T-cell (primary cell): ENCODE data around the gene CPO. TPM values are rescaled to one million over a fixed set of nuclear protein-coding genes. Genes with fewer than 3 reads are reported as not detected.

Experiments
- ATAC-seq, 4 experiments: fragments of 200-7000 bp in 3 of 4; fragments of 150-1000 bp in 1 of 4; cut with Tn5 transposase; replicated peaks in 1 of 4; 1 replicate in 3 of 4; 2 replicates in 1 of 4; pipeline ENCODE4 v1.10.0; 2021; ENCODE audit warnings: moderate library complexity in 3 of 4, mild to moderate bottlenecking in 2 of 4, moderate number of reproducible peaks in 1 of 4
- CTCF ChIA-PET, 2 donors: fragments of 300-600 bp; sonication (Branson Sonifier 250); formaldehyde crosslinking; loops; one replicate each; lab custom pipeline; 2022; ENCODE audit warnings: antibody characterized with exemption in 2 of 2; lab: Charles Lee
- POLR2A ChIA-PET, 2 donors: fragments of 300-600 bp; sonication (Branson Sonifier 250); formaldehyde crosslinking; loops; one replicate each; lab custom pipeline; 2022; ENCODE audit warnings: antibody characterized with exemption in 2 of 2; lab: Charles Lee
- DNase-seq, 35 experiments: peaks; one replicate each; pipeline versions ENCODE4 v3.0.0 to v3.0.0-alpha.2; 2013 to 2023
- H3K27ac ChIP-seq: one replicate; pipeline ENCODE4 v1.5.1; 2013; ENCODE audit warnings: low read length
- H3K27me3 ChIP-seq, 2 experiments: replicated peaks in 1 of 2; 1 replicate in 1 of 2; 2 replicates in 1 of 2; pipeline versions ENCODE4 v1.6.1 to v1.7.0; 2013; ENCODE audit warnings: low read length in 1 of 2, mixed read lengths in 1 of 2; ENCODE audit not compliant: control insufficient read depth in 2 of 2, insufficient read depth in 2 of 2; ENCODE audit errors: extremely low read depth in 1 of 2
- H3K36me3 ChIP-seq, 2 donors: 1 replicate in 1 of 2; 2 replicates in 1 of 2; pipeline versions ENCODE4 v1.6.1 to v1.7.0; 2013; ENCODE audit warnings: low read length in 1 of 2; ENCODE audit not compliant: control insufficient read depth in 2 of 2, insufficient read depth in 1 of 2; ENCODE audit errors: extremely low read depth in 1 of 2
- H3K4me1 ChIP-seq, 2 experiments: 1 replicate in 1 of 2; 2 replicates in 1 of 2; pipeline versions ENCODE4 v1.6.1 to v1.7.0; 2013; ENCODE audit warnings: low read length in 2 of 2, mixed read lengths in 1 of 2; ENCODE audit not compliant: insufficient read depth in 2 of 2, control insufficient read depth in 1 of 2; ENCODE audit errors: extremely low read depth in 1 of 2
- H3K4me3 ChIP-seq, 2 donors: 1 replicate in 1 of 2; 2 replicates in 1 of 2; pipeline versions ENCODE4 v1.5.1 to v1.7.0; 2013; ENCODE audit warnings: mild to moderate bottlenecking in 2 of 2, low read length in 1 of 2, moderate library complexity in 1 of 2; ENCODE audit not compliant: control insufficient read depth in 1 of 2; ENCODE audit errors: extremely low read depth in 1 of 2
- H3K9me3 ChIP-seq: 2 replicates; pipeline ENCODE4 v1.7.0; 2013
- H3K27ac Mint-ChIP-seq, 2 donors: one replicate each; pipeline ENCODE4 v1.8.0; 2020 to 2021; ENCODE audit warnings: mild to moderate bottlenecking in 2 of 2, mixed read lengths in 2 of 2
- H3K27me3 Mint-ChIP-seq, 2 donors: one replicate each; pipeline ENCODE4 v1.8.0; 2021 to 2022; ENCODE audit warnings: mixed read lengths in 2 of 2
- H3K36me3 Mint-ChIP-seq: one replicate; pipeline ENCODE4 v1.8.0; 2021; ENCODE audit warnings: mixed read lengths
- H3K4me1 Mint-ChIP-seq, 3 donors: one replicate each; pipeline ENCODE4 v1.8.0; 2020 to 2022; ENCODE audit warnings: mixed read lengths in 3 of 3, mild to moderate bottlenecking in 1 of 3
- H3K4me3 Mint-ChIP-seq, 3 donors: one replicate each; pipeline ENCODE4 v1.8.0; 2020 to 2022; ENCODE audit warnings: mild to moderate bottlenecking in 3 of 3, mixed read lengths in 3 of 3, moderate library complexity in 3 of 3
- H3K9me3 Mint-ChIP-seq, 3 donors: one replicate each; pipeline ENCODE4 v1.8.0; 2020 to 2022; ENCODE audit warnings: mixed read lengths in 3 of 3
- WGBS: methylation state at CpG from one replicate; pipeline ENCODE4 v1.1.5; 2013; ENCODE audit warnings: missing lambda C conversion rate; ENCODE audit not compliant: insufficient coverage; 5-methylcytosine and 5-hydroxymethylcytosine counted together
- total RNA-seq, 35 experiments: library from RNA in 6 of 35; stranded (reverse) in 6 of 35; fragments of 120-200 nt in 1 of 35; gene quantifications; one replicate each; pipeline versions ENCODE4 v1.2.1 to v1.2.4 and lab custom pipeline; 2013 to 2026

The CPO gene
- total RNA-seq, 5 donors from 2014 or later (not counting 1 experiment from before 2014, with no cell fraction given): 0.30 TPM; not detected in 4

GRCh38 chr2:206984206-206984605, 44.9 kb downstream of the CPO start:
- Mint-ChIP-seq H3K27ac (no peak overlapping the region), H3K4me1 (peaks cover 10 to 12% (median 11%) of the 10 kb centered on the region in 3 donors), H3K36me3 (no peaks in the 10 kb centered on the region), H3K27me3 (no peaks in the 10 kb centered on the region), H3K9me3 (no peaks in the 10 kb centered on the region), H3K4me3 (no peak overlapping the region)
- CTCF ChIA-PET: interaction anchor here in 1 of 2 donors (1.0 to 1.9 kb wide), 2 partner anchors 40 to 489 kb away, joined by 4 read pairs; no protein-coding TSS in a partner anchor
- WGBS: 82% methylated on average over 2 of the region's 4 CpGs
- POLR2A ChIA-PET: no interaction called here
- no peaks in the 10 kb centered on the region for H3K36me3 ChIP-seq
- H3K4me1 ChIP-seq: peaks cover 2 to 15% of the 10 kb centered on the region in 2 experiments
- H3K9me3 ChIP-seq: no peaks in the 10 kb centered on the region
- DNase-seq (no peak), ATAC-seq (no peak)
- no peak overlapping the region for H3K4me3 ChIP-seq
- no peaks in the 10 kb centered on the region for H3K27me3 ChIP-seq
- H3K27ac ChIP-seq: no peak overlapping the region

GRCh38 chr2:206986943-206987342, 47.6 kb downstream of the CPO start:
- Mint-ChIP-seq H3K36me3 (no peaks in the 10 kb centered on the region), H3K27ac (no peak overlapping the region), H3K4me3 (no peak overlapping the region), H3K4me1 (peaks cover 20 to 23% (median 21%) of the 10 kb centered on the region in 3 donors), H3K27me3 (peaks cover 0 to 1% of the 10 kb centered on the region in 2 donors), H3K9me3 (no peaks in the 10 kb centered on the region)
- H3K36me3 ChIP-seq: no peaks in the 10 kb centered on the region
- DNase-seq (no peak), ATAC-seq (no peak)
- peaks cover 8 to 21% of the 10 kb centered on the region in 2 experiments for H3K4me1 ChIP-seq
- H3K27ac ChIP-seq: no peak overlapping the region
- ChIA-PET POLR2A (interaction anchor here in 1 of 2 donors (0.6 kb wide), 1 partner anchor 492 kb away, joined by 3 read pairs; no protein-coding TSS in a partner anchor), CTCF (interaction anchor here in 1 of 2 donors (0.6 kb wide), 1 partner anchor 1157 kb away, joined by 8 read pairs; no protein-coding TSS in a partner anchor)
- H3K4me3 ChIP-seq: no peak overlapping the region
- no peaks in the 10 kb centered on the region for H3K9me3 ChIP-seq
- no peaks in the 10 kb centered on the region for H3K27me3 ChIP-seq

GRCh38 chr2:206987810-206988209, 48.5 kb downstream of the CPO start:
- peaks cover 13 to 17% (median 15%) of the 10 kb centered on the region in 3 donors for H3K4me1 Mint-ChIP-seq
- ATAC-seq: no peak
- no CpG with 5 or more reads among the region's 2 CpGs for WGBS

GRCh38 chr2:206988884-206989283, 49.6 kb downstream of the CPO start:
- peaks cover 12 to 19% (median 15%) of the 10 kb centered on the region in 3 donors for H3K4me1 Mint-ChIP-seq
- H3K9me3 ChIP-seq: no peaks in the 10 kb centered on the region
- peaks cover 0 to 3% of the 10 kb centered on the region in 2 donors for H3K27me3 Mint-ChIP-seq
- H3K27me3 ChIP-seq: no peaks in the 10 kb centered on the region
- H3K4me3 Mint-ChIP-seq: peak overlapping the region in 1 of 3 donors; percentile 27
- no peaks in the 10 kb centered on the region for H3K36me3 Mint-ChIP-seq
- H3K4me3 ChIP-seq: no peak overlapping the region
- peak in 1 of 4 experiments; percentile 12 for ATAC-seq
- H3K4me1 ChIP-seq: peaks cover 8 to 19% of the 10 kb centered on the region in 2 experiments
- ChIA-PET CTCF (no interaction called here), POLR2A (no interaction called here)
- peak overlapping the region in 1 of 2 donors; percentile 71 for H3K27ac Mint-ChIP-seq
- no peaks in the 10 kb centered on the region for H3K9me3 Mint-ChIP-seq
- no peak overlapping the region for H3K27ac ChIP-seq
- WGBS: no CpG with 5 or more reads among the region's 1 CpG
- no peak for DNase-seq
- H3K36me3 ChIP-seq: no peaks in the 10 kb centered on the region

More at GRCh38 chr2:206987810-206988209, 48.5 kb downstream of the CPO start:
- ChIA-PET CTCF (interaction anchor here in 1 of 2 donors (0.6 kb wide), 1 partner anchor 221 kb away, joined by 5 read pairs; no protein-coding TSS in a partner anchor), POLR2A (no interaction called here)
- Mint-ChIP-seq H3K27ac (peak overlapping the region in 1 of 2 donors; percentile 14), H3K9me3 (no peaks in the 10 kb centered on the region), H3K36me3 (no peaks in the 10 kb centered on the region), H3K4me3 (no peak overlapping the region), H3K27me3 (peaks cover 0 to 3% of the 10 kb centered on the region in 2 donors)
- Histone ChIP-seq H3K27me3 (no peaks in the 10 kb centered on the region), H3K4me3 (no peak overlapping the region), H3K4me1 (peaks cover 8 to 16% of the 10 kb centered on the region in 2 experiments), H3K9me3 (no peaks in the 10 kb centered on the region), H3K36me3 (no peaks in the 10 kb centered on the region), H3K27ac (no peak overlapping the region)
- no peak for DNase-seq

GRCh38 chr2:206989311-206989710, 50.0 kb downstream of the CPO start:
- H3K9me3 ChIP-seq: no peaks in the 10 kb centered on the region
- H3K4me3 Mint-ChIP-seq: peak overlapping the region in 1 of 3 donors; percentile 27
- H3K27me3 Mint-ChIP-seq: peaks cover 0 to 3% of the 10 kb centered on the region in 2 donors
- no peaks in the 10 kb centered on the region for H3K27me3 ChIP-seq
- ChIA-PET POLR2A (no interaction called here), CTCF (no interaction called here)
- DNase-seq (peak in 4 of 35 experiments; percentile 0 to 11 (median 2)), ATAC-seq (peak in 2 of 4 experiments; percentile 26 to 53)
- H3K4me1 ChIP-seq: peaks cover 8 to 23% of the 10 kb centered on the region in 2 experiments
- WGBS: 0% methylated on average over 3 of the region's 6 CpGs
- no peaks in the 10 kb centered on the region for H3K9me3 Mint-ChIP-seq
- peaks cover 15 to 21% (median 16%) of the 10 kb centered on the region in 3 donors for H3K4me1 Mint-ChIP-seq
- no peak overlapping the region for H3K27ac ChIP-seq
- no peaks in the 10 kb centered on the region for H3K36me3 Mint-ChIP-seq
- H3K27ac Mint-ChIP-seq: peak overlapping the region; percentile 35 to 71
- no peaks in the 10 kb centered on the region for H3K36me3 ChIP-seq
- no peak overlapping the region for H3K4me3 ChIP-seq

GRCh38 chr2:206990360-206990759, 51.0 kb downstream of the CPO start:
- peaks cover 8 to 28% of the 10 kb centered on the region in 2 experiments for H3K4me1 ChIP-seq
- Mint-ChIP-seq H3K4me3 (no peak overlapping the region), H3K27me3 (peaks cover 0 to 3% of the 10 kb centered on the region in 2 donors), H3K36me3 (no peaks in the 10 kb centered on the region), H3K4me1 (peaks cover 15 to 19% (median 16%) of the 10 kb centered on the region in 3 donors), H3K27ac (no peak overlapping the region), H3K9me3 (no peaks in the 10 kb centered on the region)
- ChIA-PET POLR2A (no interaction called here), CTCF (interaction anchor here in 1 of 2 donors (0.9 kb wide), 1 partner anchor 153 kb away, joined by 3 read pairs; no protein-coding TSS in a partner anchor)
- no peak for DNase-seq
- H3K4me3 ChIP-seq: no peak overlapping the region
- no CpG with 5 or more reads among the region's 4 CpGs for WGBS
- ATAC-seq: no peak
- no peak overlapping the region for H3K27ac ChIP-seq
- H3K9me3 ChIP-seq: no peaks in the 10 kb centered on the region
- no peaks in the 10 kb centered on the region for H3K27me3 ChIP-seq
- H3K36me3 ChIP-seq: no peaks in the 10 kb centered on the region
